HG03378 (cell line): Measurements from ENCODE around the gene MEAK7.
A peak's percentile ranks its signal among the peaks of the same experiment; 100 is the strongest.
"Not testable (repeated sequence)": the region's sequence is repeated elsewhere in the genome, so short reads cannot be mapped to it uniquely, and the experiment has no call there.

Experiments used
- ATAC-seq: cut with Tn5 transposase; IDR thresholded peaks from one replicate; pipeline ENCODE4 v1.9.1; 2021; ENCODE audit warnings: mild to moderate bottlenecking, moderate library complexity; ENCODE audit not compliant: unreplicated experiment

Gene MEAK7

GRCh38 chr16:84534815-84535214 lies 30.4 kb upstream of the MEAK7 start:
- ATAC-seq: no peak

DNA sequence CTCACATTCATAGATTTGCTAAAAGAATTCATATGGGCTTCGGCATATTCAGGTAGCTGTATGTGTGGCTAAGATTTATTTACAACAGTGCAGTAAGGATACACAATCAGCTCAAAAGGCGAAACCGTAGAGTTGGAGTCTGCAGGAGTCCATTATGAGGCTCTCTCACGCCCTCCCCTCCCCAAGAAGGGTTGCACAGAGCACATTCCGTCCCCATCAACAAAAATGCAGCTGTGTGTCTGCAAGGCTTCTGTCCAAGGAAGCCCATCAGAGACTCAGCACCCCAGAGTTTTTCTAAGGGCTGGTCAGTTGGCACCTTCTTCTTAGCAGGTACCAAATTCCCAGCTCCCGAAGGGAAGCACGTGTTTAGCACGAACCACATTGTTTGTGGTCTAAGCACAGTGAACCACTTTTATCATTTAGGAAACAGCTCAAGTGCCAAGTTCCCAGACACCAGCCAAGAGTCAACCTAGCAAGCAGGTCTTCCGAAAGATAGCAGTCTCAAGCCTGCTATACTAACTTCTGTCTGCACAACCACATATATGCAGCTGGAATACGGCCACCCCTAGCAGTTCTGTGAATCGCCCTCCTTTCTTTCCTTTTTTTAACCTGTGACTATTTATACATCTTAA lies 28.5 kb upstream of the MEAK7 start:
- ATAC-seq: no peak

- ATAC-seq: no peak
Observed at GRCh38 chr16:84532291-84532724, 27.8 kb upstream of the MEAK7 start.

DNA sequence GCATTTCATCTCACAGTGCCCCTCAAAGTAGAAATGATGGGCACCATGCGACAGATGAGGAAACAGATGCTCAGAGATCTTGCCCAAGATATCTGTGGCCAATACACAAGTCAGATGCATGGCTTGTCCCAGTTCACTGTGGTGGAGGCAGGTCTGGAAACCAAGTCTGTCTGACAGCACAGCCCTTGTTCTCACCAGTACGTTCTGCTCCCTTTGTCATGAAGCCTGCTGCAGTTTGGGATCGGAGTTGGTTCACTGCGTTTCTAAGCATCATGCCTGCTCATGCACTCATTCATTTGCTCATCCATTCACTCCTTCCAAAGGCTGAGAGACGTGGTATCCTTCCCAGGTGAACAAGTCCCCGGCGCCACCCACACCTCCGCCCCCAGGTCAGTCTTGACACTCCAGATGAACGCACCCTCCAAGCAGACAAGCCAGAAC lies 27.2 kb upstream of the MEAK7 start:
- ATAC-seq: no peak

DNA sequence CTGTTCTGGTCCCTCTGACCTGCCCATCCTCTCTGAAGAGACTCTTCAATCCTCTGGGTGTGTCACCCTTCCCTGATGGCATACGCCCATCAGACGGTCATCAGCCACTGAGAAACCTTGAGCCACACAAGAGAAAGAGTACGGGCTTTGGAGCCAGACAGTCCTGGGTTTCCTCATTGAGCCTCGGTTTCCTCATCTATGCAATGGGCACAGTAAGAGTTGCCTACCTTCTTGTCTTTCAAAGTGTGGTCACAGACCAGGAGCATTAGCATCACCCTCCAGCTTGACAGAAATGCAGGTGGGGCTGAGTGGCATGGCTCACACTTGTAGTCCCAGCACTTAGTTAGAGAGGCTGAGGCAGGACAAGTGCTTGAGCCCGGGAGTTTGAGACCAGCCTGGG lies 26.1 kb upstream of the MEAK7 start:
- no peak for ATAC-seq

DNA sequence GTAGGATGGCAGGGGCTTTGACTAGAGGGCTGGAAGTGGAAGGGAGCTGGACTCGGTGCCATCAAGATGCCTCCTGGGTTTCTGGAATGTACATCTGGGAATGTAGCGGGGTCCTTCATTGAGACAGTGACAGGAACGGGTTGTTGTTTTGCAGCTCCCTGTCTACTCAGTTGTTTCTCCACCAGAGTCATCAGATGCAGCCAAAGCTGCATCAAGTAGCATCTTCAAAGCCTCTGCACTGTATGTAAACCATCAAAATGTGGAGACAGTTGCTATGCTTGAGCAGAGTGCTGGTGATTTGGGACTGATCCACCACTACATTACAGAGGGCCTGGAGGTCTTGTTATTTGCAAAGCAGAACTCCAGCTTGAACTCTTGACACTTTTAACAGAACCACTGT lies 25.1 kb upstream of the MEAK7 start:
- ATAC-seq: no peak

DNA sequence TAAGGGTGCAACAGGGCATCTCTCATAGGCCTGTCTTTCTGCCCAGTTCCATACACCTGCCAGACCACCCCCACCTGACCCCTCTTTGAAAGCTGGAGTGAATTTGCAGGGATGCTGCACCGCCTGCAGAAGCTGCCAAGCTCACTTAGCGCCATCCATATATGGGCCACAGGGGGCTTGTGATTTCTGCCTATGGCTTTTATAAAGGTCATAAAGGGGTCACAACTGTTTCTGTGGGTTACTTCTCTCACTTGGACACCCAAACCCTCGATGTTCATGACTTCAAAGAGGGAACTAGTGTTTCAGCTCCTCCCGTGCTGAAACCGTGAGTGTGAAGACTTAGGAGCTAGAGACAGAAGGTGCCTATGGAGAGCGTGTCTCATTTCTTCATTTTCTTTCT lies 23.9 kb upstream of the MEAK7 start:
- no peak for ATAC-seq

DNA sequence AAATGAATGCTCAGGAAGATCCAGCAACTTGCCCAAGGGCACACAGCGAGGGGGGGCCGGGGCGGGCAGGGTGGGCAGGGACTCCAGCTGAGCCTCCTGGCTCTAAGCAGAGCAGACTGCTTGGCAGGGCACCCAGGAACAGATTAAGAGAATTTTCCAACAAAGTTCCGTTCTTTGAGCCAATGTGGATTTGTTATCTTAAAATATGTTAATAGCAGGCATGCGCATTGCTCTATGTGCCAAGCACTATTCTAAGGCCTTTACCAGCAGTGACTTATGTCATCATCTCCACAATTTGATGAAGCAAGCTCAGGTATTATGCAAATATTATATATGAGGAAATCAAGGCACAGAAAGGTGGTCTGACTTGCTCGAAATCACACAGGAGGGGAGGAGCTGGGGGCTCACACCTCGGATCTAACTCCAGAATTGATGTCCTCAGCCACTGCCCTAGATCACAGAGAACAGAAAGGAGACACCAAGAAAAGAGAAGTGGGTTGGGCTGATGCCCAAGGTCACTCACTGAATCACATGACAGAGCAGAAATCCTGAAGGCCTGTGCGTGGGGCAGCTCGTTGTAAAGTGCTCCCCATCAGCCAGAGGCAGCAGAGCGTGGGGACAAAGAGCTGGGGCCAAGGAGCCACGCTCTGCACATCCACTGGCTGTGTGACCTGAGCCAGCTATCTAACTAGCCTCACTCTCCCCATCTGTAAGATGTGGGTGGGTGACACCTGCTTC lies 23.2 kb upstream of the MEAK7 start:
- no peak for ATAC-seq

DNA sequence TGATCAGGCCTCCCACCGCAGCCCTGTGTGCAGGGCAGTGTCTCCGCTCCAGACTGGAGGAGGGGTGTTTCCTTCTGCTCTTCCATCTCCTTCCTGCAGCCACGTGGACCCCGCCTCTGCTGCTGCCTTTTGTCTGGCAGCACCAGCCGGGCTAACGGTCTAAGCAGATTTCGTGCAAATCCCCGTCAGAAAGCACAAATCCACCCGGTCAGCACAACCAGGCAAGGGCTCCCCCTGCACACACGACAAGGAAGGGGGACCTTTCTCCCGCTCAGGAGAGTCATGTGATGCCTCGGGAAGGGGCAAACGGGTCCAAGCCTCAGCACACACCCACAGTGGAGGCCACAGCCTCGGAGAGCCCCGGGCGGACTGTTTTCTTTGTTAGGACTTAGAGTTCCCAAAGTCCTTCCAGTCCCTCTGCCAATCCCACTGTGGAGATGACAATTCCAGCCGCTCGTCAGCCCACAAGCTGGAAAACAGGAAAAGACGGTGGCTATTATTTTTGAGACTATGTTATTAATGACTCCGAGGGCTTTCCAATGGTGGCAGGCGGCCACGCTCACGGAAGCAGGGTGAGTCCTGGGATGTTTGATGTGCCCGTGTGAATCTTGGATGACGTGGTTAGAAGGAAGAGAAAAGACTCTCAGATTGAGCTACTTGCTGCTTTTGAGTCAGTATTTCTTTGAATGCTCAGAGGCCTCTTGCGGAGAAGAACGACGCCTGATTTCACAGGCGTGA lies 22.5 kb upstream of the MEAK7 start:
- no peak for ATAC-seq

GRCh38 chr16:84524941-84525581 lies 20.6 kb upstream of the MEAK7 start:
- not testable (repeated sequence) for ATAC-seq

GRCh38 chr16:84524346-84524920 lies 20.0 kb upstream of the MEAK7 start:
- ATAC-seq: no peak

GRCh38 chr16:84521497-84521770 lies 17.0 kb upstream of the MEAK7 start:
- no peak for ATAC-seq

DNA sequence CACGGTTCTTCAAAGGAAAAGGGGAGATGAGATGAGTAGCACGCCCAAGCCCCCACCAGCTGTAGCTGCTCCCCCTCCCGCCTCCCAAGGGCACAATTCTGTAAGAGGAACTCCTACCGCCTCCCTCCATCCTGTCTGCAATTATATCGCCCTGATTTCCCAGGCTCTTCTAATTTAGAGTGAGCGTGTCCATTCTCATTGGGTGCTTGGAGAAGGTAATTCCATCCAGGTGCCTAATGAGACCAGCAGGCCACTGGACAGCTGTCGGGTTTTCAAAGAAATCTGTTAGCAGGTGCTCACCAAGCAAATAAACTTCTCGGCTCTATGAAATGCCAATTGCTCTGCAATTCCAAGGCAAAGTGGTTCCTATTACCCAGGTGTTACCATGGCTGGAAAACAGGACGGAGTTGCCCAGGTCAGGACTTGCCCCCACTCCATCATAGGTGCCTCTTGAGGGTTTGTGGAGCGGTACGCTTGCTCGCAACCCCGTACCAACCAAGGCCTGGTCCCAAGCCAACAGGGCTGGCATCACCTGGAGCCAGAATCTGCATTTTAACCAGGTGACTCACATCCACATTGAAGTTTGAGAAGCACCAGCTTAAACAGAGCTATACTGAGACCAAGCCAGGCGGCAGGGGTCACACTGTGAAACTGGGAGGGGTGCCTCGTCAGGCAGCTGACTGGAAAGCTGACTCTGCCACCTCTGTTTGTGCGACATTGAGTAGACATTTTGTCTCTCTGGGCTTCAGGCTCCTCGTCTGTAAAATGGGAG lies 16.5 kb upstream of the MEAK7 start:
- ATAC-seq: no peak

GRCh38 chr16:84519855-84520254 lies 15.4 kb upstream of the MEAK7 start:
- no peak for ATAC-seq

- ATAC-seq: no peak
Observed at GRCh38 chr16:84518804-84519341, 14.4 kb upstream of the MEAK7 start.

DNA sequence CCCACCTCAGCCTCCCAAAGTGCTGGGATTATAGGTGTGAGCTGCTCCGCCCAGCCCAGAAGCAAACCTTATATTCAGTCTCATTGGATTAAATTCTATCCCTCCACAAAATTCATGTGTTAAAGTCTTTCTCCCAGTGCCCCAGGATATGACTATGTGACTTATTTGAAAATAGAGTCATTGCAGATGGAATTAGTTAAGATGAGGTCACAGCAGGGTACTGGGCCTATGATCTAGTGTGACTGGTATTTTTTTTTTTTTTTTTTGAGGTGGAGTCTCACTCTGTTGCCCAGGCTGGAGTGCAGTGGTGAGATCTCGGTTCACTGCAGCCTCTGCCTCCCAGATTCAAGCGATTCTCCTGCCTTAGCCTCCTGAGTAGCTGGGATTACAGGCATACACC lies 13.8 kb upstream of the MEAK7 start:
- ATAC-seq: not testable (repeated sequence)

GRCh38 chr16:84517366-84517765 lies 12.9 kb upstream of the MEAK7 start:
- no peak for ATAC-seq

DNA sequence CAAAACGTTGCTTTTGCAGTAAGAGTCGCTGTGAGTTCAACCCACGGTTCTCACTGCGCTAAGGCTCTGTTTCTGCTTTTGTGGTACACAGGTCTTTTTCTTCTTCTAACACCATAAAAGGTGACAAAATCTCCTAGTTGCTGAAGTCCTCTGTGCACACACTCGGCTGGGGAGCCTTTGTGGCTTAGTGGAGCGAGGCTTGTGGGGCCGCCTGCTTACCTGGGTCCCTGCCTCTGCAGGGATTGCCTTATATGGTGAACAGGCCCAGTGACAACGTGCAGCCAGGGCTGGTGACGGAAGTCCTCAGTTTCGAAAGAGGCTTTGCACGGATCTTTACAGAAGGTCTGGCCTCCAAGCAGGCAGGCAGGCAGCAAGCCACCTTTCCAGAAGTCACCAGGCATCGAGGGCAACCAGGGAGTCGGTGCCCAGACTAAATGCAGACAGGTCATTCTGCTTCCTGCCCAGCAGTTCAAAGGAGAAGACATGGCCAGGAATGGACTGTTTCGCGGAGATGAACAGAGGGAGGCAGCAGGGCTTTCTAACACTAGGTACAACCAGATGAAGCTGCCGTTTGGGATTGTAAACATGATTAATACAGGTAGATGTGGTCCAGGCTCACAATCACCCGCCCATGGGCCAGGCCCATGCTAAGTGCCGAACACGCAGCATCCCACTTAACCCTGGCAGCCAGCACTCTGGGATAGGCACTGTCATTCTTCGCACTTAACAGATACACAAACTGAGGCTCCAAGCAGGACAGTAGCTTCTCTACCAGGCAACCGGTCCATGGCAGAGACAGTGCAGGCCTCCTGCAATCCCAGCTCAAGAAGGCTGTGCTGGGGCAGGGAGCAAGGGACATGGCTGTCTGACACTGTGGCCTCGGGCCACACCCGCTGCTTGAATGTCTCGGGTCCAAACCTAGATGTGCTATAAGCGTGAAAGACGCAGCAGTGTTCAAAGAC lies 10.7 kb upstream of the MEAK7 start:
- peak; percentile 88 for ATAC-seq

GRCh38 chr16:84514295-84514873 lies 9.9 kb upstream of the MEAK7 start:
- no peak for ATAC-seq
